Smooth muscle cell (in vitro differentiated cells): ENCODE measurements around the gene COL4A1. TPM values are rescaled to one million over a fixed set of nuclear protein-coding genes. Genes with fewer than 3 reads are reported as not detected.
A peak's percentile ranks its signal among the peaks of the same experiment; 100 is the strongest.

ENCODE experiments used
- DNase-seq: peaks from one replicate; lab custom pipeline; 2025; ENCODE audit not compliant: unreplicated experiment; lab: John Stamatoyannopoulos, UW
- H2AFZ ChIP-seq: fragments of 200-600 bp; sonication (generic); 2 replicates; pipeline ENCODE4 v1.6.0; 2016; ENCODE audit warnings: antibody characterized with exemption, low read depth, mild to moderate bottlenecking
- H3F3A ChIP-seq: fragments of 200-600 bp; sonication (generic); 2 replicates; pipeline ENCODE4 v1.6.0; 2017; ENCODE audit warnings: antibody characterized with exemption, low read depth
- H3K27ac ChIP-seq: fragments of 200-600 bp; sonication (generic); 2 replicates; pipeline ENCODE4 v1.5.1; 2016; ENCODE audit warnings: low read depth, mild to moderate bottlenecking
- H3K27me3 ChIP-seq: fragments of 200-600 bp; sonication (generic); 2 replicates; pipeline ENCODE4 v1.6.1; 2016; ENCODE audit warnings: low read depth, mild to moderate bottlenecking
- H3K36me3 ChIP-seq: fragments of 200-600 bp; sonication (generic); 2 replicates; pipeline ENCODE4 v1.5.1; 2016; ENCODE audit warnings: low read depth
- H3K4me1 ChIP-seq: fragments of 200-600 bp; sonication (generic); 2 replicates; pipeline ENCODE4 v1.5.1; 2016; ENCODE audit warnings: low read depth
- H3K4me2 ChIP-seq: fragments of 200-600 bp; sonication (generic); 2 replicates; pipeline ENCODE4 v1.6.0; 2016; ENCODE audit warnings: mild to moderate bottlenecking
- H3K4me3 ChIP-seq: fragments of 200-600 bp; sonication (generic); 2 replicates; pipeline ENCODE4 v1.5.1; 2016; ENCODE audit warnings: mild to moderate bottlenecking
- H3K79me2 ChIP-seq: fragments of 200-600 bp; sonication (generic); 2 replicates; pipeline ENCODE4 v1.6.0; 2016; ENCODE audit warnings: low read depth, mild to moderate bottlenecking
- H3K9ac ChIP-seq: fragments of 200-600 bp; sonication (generic); 2 replicates; pipeline ENCODE4 v1.6.0; 2016; ENCODE audit warnings: low read depth
- H3K9me3 ChIP-seq: fragments of 200-600 bp; sonication (generic); replicated peaks from 2 replicates; pipeline ENCODE4 v1.5.1; 2016; ENCODE audit warnings: low read depth
- H4K20me1 ChIP-seq: fragments of 200-600 bp; sonication (generic); 2 replicates; pipeline ENCODE4 v1.6.0; 2016; ENCODE audit warnings: low read depth
- WGBS: methylation state at CpG from one replicate; pipeline ENCODE4 v1.1.7; 2016; ENCODE audit warnings: low lambda C conversion rate; 5-methylcytosine and 5-hydroxymethylcytosine counted together
- polyA plus RNA-seq: library from polyadenylated mRNA; unstranded; fragments of >200 nt; fragmentation: Nextera tagmentation; extraction: Ambion mirVana; gene quantifications from 2 replicates; pipeline ENCODE4 v1.2.1, GENCODE V29; 2016
- total RNA-seq: library from RNA; depleted of rRNA; stranded (reverse); fragments of >200 nt; gene quantifications from 2 replicates; pipeline ENCODE4 v1.2.3, GENCODE V29; 2014
- TF ChIP-seq, protein P1 (sequence below): fragments of 200-600 bp; sonication (generic); IDR thresholded peaks from 2 replicates; pipeline ENCODE4 v1.5.1; 2017; ENCODE audit warnings: borderline replicate concordance, mild to moderate bottlenecking, antibody characterized with exemption; ENCODE audit not compliant: insufficient read depth, poor library complexity, severe bottlenecking

COL4A1 gene
- total and polyA plus RNA-seq, 2 experiments from 2014 or later, result 2,409 to 4,372 TPM

DNA sequence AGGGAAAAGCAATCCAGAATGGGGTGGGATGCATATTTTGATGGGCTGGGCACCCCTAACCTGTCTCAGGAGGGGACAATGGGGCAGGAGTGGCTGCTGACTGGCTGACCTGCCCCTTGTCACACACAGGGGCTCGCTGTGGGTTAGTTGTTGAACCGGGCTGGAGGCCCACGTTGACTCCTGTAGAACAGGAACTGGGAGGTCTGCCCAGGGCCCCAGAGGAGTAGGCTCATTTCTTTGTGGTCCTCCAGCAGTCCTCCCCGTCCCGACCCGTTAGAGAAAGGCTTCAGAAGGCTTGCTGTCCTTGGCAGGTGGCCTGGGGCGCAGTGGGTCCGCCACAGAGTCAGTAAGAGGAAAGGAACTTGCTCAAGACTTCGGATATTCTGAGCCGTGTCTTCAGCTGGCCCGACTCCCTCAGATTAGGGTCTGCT is 70.1 kb downstream of the COL4A1 start:
- H3K9ac ChIP-seq, result no peak overlapping the region
- TF ChIP-seq, protein P1, sequence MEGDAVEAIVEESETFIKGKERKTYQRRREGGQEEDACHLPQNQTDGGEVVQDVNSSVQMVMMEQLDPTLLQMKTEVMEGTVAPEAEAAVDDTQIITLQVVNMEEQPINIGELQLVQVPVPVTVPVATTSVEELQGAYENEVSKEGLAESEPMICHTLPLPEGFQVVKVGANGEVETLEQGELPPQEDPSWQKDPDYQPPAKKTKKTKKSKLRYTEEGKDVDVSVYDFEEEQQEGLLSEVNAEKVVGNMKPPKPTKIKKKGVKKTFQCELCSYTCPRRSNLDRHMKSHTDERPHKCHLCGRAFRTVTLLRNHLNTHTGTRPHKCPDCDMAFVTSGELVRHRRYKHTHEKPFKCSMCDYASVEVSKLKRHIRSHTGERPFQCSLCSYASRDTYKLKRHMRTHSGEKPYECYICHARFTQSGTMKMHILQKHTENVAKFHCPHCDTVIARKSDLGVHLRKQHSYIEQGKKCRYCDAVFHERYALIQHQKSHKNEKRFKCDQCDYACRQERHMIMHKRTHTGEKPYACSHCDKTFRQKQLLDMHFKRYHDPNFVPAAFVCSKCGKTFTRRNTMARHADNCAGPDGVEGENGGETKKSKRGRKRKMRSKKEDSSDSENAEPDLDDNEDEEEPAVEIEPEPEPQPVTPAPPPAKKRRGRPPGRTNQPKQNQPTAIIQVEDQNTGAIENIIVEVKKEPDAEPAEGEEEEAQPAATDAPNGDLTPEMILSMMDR, result no peak
- H3K27ac ChIP-seq, result peak overlapping the region; percentile 72
- H2AFZ ChIP-seq, result no peak overlapping the region
- no peaks in the 10 kb centered on the region for H3K9me3 ChIP-seq
- H3K79me2 ChIP-seq, result peaks cover 92% of the 10 kb centered on the region
- 65% methylated on average over 11 of the region's 11 CpGs for WGBS
- no peak for DNase-seq
- H3K4me1 ChIP-seq, result peaks cover 24% of the 10 kb centered on the region
- H3K27me3 ChIP-seq, result no peaks in the 10 kb centered on the region
- H3K36me3 ChIP-seq, result peaks cover 5% of the 10 kb centered on the region
- no peak overlapping the region for H3K4me3 ChIP-seq
- peaks cover 96% of the 10 kb centered on the region for H4K20me1 ChIP-seq
- H3F3A ChIP-seq, result peaks cover 74% of the 10 kb centered on the region
- H3K4me2 ChIP-seq, result no peak overlapping the region

- WGBS, result 91% methylated on average over 10 of the region's 10 CpGs
- Histone ChIP-seq H3K9ac (no peak overlapping the region), H2AFZ (no peak overlapping the region), H3K36me3 (peaks cover 5% of the 10 kb centered on the region), H3K27ac (peak overlapping the region; percentile 72), H4K20me1 (peaks cover 96% of the 10 kb centered on the region), H3F3A (peaks cover 75% of the 10 kb centered on the region), H3K9me3 (no peaks in the 10 kb centered on the region), H3K4me1 (peaks cover 27% of the 10 kb centered on the region), H3K4me3 (no peak overlapping the region), H3K79me2 (peaks cover 93% of the 10 kb centered on the region), H3K27me3 (no peaks in the 10 kb centered on the region), H3K4me2 (no peak overlapping the region)
- DNase-seq, result no peak
- TF ChIP-seq, protein P1, result no peak
Observed at GRCh38 chr13:110236431-110236830, 70.5 kb downstream of the COL4A1 start.

- no peak overlapping the region for H3K4me2 ChIP-seq
- H3K4me1 ChIP-seq, result peaks cover 27% of the 10 kb centered on the region
- H3K9ac ChIP-seq, result no peak overlapping the region
- peaks cover 83% of the 10 kb centered on the region for H3F3A ChIP-seq
- H3K27ac ChIP-seq, result peak overlapping the region; percentile 59
- H3K9me3 ChIP-seq, result no peaks in the 10 kb centered on the region
- H3K27me3 ChIP-seq, result no peaks in the 10 kb centered on the region
- DNase-seq, result no peak
- peaks cover 97% of the 10 kb centered on the region for H3K79me2 ChIP-seq
- 91% methylated on average over 7 of the region's 7 CpGs for WGBS
- H2AFZ ChIP-seq, result no peak overlapping the region
- peaks cover 5% of the 10 kb centered on the region for H3K36me3 ChIP-seq
- TF ChIP-seq, protein P1, result no peak
- H4K20me1 ChIP-seq, result peaks cover 97% of the 10 kb centered on the region
- H3K4me3 ChIP-seq, result no peak overlapping the region
Observed at GRCh38 chr13:110234532-110234931, 72.4 kb downstream of the COL4A1 start.

DNA sequence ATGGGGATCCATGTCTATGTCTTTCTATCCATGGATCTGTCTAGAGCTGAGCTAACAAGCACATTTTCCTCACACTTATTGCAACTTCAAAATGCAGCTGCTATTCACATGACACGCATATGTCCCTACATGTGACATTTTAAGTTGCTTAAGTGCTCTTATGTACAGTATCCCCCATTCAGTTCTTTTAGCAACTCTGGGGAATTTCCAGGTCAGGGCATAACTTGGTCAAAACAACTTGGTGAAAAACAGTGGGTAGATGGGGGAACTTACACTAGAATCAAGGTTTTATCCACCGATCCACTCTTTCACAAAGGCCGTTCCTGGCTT is 73.0 kb downstream of the COL4A1 start:
- H3K27me3 ChIP-seq, result no peaks in the 10 kb centered on the region
- no peak overlapping the region for H3K4me2 ChIP-seq
- TF ChIP-seq, protein P1, result no peak
- peaks cover 5% of the 10 kb centered on the region for H3K36me3 ChIP-seq
- H3K27ac ChIP-seq, result peak overlapping the region; percentile 59
- no peak overlapping the region for H3K4me3 ChIP-seq
- H3K79me2 ChIP-seq, result peaks cover 97% of the 10 kb centered on the region
- H2AFZ ChIP-seq, result no peak overlapping the region
- no peaks in the 10 kb centered on the region for H3K9me3 ChIP-seq
- DNase-seq, result no peak
- 59% methylated on average over 3 of the region's 3 CpGs for whole genome bisulfite sequencing
- H3K4me1 ChIP-seq, result peaks cover 29% of the 10 kb centered on the region
- H4K20me1 ChIP-seq, result peaks cover 97% of the 10 kb centered on the region
- no peak overlapping the region for H3K9ac ChIP-seq
- peaks cover 87% of the 10 kb centered on the region for H3F3A ChIP-seq
